GM18517 (cell line): ENCODE results near the gene FAM168A.

Source experiments
- ATAC-seq: cut with Tn5 transposase; IDR thresholded peaks from one replicate; pipeline ENCODE4 v1.9.1; 2021; ENCODE audit warnings: mild to moderate bottlenecking, moderate library complexity; ENCODE audit not compliant: unreplicated experiment

FAM168A gene

DNA sequence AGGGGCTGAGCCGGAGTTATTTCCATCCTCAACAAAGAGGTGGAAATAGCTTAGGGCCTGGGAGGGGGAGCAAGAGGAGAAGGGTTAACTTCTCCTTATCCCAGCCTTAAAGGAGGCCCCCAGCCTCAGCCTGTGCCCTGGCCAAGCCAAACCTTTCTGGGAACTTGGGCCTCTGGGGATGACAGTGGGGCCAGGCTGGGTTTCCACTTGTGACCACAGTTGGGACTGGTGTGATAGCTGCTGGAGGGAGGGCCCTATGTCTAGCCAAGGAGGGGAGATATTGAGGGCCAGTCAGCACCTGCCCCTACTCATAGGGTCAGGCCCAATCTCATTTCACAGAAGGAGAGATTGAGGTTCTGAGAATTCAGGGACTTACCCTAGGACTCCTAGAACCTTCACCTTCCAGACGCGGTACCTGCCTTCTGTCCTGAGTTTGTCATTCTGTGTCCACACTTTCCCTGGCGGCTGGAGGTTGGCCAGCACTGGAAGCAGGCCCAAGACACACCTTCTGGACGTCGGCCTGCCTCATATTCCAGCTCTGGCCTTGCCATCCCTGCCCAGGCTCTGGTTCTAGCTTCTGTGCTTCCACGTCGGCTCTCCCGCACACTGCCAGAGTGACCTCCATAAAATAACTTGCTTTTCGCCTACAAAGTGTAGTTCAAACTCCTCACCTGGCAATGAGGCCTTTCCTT, 218.6 kb downstream of the FAM168A start:
- no peak for ATAC-seq

- ATAC-seq: peak; percentile 18
These were observed 220.9 kb downstream of the FAM168A start for GRCh38 chr11:73376803-73377629.

DNA sequence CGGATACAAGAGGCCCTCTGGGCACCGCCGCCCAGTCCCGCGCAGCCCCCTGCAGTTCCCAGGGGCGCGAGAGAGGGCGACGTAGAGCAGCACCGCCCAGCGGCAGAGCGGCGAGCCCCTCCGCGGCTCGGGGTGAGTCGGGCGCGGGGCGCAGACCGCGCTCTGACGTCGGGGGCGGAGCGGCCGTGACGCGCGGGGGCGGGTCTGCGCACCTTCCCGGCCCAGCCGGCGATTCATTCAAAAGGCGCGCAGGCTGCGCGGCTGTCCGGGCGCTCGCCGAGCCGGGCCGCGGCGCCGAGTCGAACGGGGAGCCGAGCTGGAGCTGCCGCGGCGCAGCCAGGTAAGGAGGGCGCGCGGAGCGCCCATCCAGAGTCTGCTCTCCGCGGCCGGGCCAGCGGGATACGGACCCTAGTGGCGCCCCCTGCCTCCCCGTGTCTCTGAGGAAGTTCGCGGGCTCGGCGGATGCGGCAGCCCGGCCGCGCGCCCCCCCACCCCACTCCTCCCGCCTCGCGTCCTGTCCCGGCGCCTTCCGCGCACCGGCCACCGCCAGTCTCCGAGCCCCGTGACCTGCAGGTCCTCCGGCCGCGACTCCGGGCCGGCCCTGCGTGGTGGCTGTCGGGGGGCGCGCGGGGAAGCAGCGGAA, 221.6 kb downstream of the FAM168A start, which contains the start of gene RELT:
RELT (plus strand) TSS at position 240 of the 643 bp plus-strand sequence. CDS start 12,738 bp downstream, outside the sequence.
- ATAC-seq: peak; percentile 64

DNA sequence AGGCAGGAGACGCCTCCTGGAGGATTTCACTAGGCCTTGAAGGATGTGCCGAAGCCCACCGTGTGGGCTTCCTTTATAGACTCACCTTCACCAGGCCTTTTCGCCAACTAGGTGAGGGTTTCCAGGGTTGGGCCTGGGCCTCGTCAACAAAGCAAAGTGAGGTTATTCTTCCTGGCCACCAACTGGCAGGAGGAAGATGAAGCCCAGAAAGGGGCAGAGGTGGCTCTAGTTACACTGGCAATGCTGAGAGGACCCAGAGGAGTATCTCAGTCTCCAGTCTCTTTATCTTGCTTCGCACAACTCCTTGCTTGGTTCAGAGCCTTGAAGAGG, 222.1 kb downstream of the FAM168A start:
- ATAC-seq: no peak

GRCh38 chr11:73374151-73374550, 223.8 kb downstream of the FAM168A start:
- ATAC-seq: no peak

DNA sequence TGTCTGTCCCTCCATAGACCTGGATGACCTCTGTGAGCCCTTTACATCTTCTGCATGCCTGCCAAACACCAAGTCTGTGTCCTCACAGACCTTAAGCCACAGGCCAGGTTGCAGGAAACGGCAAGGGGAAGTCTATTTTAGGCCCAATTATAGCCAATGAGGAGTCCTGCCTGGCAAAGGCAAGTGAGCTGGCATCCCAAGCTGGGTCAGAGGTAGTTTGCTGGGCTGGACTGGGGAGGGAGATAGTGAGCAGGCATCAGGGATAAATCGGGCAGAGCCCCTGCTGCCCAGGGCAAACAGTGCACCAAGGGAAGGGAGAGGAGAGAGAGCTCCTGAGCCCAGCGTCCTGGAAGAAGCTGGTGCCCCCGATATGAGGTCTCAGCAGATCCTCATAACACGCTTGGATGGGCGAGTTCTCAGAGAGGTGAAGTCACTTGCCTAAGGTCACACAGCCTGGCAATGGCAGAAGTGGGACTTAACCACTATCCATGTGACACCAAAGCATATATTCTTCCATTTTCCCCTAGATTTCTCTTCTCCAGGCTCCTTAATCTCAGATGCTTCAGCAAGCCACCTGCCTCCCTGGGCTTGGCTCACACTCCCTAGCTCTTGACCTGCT, 225.4 kb downstream of the FAM168A start:
- no peak for ATAC-seq

- no peak for ATAC-seq
These were observed 230.4 kb downstream of the FAM168A start for GRCh38 chr11:73367482-73368024.

GRCh38 chr11:73366953-73367352, 231.0 kb downstream of the FAM168A start:
- no peak for ATAC-seq

DNA sequence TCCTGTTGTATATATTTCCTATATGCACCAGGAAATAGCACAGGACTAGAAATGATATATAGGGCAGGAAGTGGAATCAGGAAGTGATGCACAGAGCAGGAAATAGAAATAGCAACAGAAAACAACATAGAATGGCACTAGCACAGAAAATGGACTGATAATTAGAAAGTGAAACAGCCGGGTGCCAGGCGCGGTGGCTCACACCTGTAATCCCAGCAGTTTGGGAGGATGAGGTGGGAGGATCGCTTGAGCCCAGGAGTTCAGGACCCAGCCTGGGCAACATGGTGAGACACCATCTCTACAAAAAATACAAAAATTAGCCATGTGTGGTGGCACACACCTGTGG, 231.7 kb downstream of the FAM168A start:
- ATAC-seq: no peak

DNA sequence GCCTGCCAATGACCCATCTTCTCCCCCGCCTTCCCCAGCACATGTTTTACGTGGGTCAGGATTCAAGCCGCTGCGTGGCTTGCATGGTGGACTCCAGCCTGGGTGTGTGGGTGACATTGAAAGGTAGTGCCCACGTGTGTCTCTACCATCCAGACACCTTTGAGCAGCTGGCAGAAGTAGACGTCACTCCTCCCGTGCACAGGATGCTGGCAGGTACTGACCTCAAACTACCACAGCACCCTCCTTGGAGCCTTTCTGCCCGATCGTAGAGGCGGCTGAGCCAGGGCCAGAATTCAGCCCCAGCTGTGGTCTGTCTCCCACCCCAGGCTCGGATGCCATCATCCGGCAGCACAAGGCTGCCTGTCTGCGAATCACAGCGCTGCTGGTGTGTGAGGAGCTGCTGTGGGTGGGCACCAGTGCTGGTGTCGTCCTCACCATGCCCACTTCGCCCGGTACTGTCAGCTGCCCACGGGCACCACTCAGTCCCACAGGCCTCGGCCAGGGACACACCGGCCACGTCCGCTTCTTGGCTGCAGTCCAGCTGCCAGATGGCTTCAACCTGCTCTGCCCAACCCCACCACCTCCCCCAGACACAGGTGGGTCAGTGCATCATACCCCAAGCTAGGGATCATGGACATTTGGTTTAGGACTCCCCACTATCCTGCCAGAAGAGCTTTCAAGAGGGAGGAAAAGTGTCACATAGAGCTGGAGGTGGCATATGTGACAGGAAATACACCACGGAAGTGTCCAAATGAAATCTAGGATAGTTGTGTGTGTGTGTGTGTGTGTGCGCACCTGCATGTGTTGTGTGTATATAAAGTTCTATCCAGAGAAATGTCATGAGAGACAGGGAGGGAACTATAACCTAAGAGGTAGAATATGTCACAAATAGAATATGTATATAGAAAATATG, 232.3 kb downstream of the FAM168A start:
- ATAC-seq: no peak

GRCh38 chr11:73363147-73363546, 234.8 kb downstream of the FAM168A start:
- no peak for ATAC-seq

DNA sequence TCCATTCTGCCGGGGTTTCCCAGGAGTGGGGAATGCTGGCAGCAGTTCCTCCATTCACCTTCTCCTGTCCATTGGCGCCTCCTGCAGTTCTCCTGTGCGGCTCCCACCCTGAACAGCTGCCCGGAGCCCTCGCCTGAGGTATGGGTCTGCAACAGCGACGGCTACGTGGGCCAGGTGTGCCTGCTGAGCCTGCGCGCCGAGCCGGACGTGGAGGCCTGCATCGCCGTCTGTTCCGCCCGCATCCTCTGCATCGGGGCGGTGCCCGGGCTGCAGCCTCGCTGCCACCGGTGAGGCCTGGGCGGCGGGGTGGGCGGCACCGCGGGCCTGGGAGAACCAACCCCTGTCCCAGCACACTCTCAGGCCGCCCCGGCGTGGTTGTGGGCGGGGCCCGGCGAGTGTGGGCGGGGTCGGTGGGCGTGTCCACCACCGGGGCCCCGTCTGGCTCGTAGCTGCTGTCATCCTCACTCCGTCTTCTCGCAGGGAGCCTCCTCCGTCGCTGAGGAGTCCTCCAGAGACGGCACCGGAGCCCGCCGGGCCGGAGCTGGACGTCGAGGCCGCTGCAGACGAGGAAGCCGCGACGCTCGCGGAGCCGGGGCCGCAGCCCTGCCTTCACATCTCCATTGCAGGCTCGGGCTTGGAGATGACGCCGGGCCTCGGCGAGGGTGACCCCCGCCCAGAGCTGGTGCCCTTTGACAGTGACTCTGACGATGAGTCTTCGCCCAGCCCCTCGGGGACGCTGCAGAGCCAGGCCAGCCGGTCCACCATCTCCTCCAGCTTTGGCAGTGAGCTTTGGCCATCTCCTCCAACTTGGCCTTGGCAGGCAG, 235.7 kb downstream of the FAM168A start:
- ATAC-seq: no peak

- no peak for ATAC-seq
These were observed 237.1 kb downstream of the FAM168A start for GRCh38 chr11:73360743-73361369.

DNA sequence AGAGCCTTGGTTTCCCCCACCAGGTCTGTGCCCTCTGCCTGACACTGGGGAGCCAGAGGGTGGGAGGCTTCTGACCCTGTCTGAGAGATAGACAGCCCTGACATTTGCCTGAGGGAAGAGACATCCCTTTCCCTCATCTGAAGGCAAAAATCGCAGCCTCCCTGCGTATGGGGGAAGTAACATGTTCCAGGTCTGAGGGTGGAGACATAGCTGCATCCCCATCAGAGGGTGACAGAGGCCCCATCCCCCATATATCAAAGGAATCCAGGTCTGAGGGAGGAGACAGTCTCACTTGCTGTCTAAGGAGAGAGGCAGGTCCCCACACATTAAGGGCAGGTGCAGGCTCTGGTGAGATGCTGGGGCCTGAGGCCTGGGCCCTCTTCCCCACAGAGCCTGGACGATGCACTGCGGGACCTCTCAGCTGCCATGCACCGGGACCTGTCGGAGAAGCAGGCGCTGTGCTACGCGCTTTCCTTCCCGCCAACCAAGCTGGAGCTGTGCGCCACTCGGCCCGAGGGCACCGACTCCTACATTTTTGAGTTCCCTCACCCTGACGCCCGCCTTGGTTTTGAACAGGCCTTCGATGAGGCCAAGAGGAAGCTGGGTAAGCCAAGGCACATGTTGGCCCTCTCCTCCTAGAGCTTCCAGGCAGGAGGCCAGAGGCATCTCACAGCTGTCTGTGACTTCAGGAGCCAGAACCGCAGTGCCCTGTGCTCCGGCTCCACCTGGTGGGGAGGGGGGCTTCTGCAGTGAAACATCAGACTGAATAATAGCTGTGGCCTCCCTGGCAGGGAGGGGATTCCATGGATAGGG, 237.8 kb downstream of the FAM168A start:
- ATAC-seq: no peak

DNA sequence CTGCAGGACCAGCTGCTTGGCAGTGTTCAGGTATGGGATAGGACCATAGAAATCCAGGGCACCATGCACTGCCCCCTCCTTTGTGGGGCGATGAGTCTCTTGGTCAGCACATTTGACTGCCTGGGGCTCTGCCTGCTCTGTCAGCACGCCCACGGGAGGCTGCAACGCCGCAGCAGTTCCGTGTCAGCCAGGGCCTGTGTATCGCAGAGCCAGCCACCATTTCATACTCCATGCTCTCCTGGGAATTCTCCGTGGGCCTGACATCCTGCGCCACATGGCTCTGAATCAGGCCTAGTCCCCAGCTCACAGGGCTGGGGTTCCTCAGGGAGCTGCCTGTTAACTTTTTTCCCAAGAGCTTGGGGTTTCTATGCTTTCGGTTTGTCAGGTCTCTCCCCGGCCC, 238.6 kb downstream of the FAM168A start:
- ATAC-seq: no peak

- ATAC-seq: no peak
These were observed 239.8 kb downstream of the FAM168A start for GRCh38 chr11:73358071-73358470.

DNA sequence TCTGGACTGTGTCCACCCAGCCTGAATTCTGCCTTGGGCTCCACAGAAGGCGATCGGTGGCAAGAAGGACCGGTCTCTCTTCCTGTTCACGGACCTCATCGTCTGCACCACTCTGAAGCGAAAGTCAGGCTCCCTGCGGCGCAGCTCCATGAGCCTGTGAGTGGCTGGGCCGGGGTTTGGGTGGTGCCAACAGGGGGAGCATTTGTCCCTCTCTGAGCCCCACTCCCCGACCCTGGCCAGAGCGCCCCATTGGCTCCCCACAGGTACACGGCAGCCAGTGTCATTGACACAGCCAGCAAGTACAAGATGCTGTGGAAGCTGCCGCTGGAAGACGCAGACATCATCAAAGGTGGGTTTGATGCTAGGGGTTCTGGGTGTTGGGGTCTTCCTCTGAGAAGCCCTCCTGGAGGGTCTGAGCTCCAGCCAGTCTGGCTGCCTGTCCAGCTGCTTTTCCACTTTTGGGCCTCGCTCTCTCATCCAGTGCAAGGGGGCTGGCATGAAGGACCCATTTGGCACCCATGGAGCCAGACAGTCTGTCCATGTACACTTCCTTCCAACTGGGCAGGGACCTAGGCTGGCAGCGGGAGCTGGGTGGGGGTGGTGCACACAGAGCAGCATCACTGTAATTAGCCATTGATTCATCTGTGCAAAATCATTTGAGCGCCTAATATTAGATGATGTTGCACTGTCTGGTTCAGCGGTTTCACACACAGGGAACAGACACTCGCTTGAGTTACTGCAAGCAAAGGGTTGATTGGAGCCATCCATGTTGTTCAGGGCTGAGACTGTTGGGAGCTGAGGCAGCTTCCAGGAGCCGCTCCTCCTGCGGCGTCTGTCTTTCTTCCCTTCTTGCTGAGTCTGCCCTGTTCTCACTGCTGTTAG, 240.7 kb downstream of the FAM168A start:
- ATAC-seq: no peak
